M059J (cell line): ENCODE measurements around the gene GGT1. TPM values are rescaled to one million over a fixed set of nuclear protein-coding genes. Genes with fewer than 3 reads are reported as not detected.
"Not testable (repeated sequence)": the region's sequence is repeated elsewhere in the genome, so short reads cannot be mapped to it uniquely, and the experiment has no call there.

ENCODE experiments used
- DNase-seq: peaks from one replicate; pipeline ENCODE4 v3.0.0-alpha.2; 2012; ENCODE audit warnings: low read depth
- total RNA-seq: library from RNA; depleted of rRNA; stranded (reverse); fragments of >200 nt; shearing (Covaris generic); gene quantifications from 2 replicates; pipeline ENCODE4 v1.2.3, GENCODE V29; 2014

GGT1 gene
- total RNA-seq, 1 experiment from 2014 or later = 3.2 TPM

- not testable (repeated sequence) for DNase-seq
These were observed 2.9 kb upstream of the GGT1 start for GRCh38 chr22:24599958-24600715.

- DNase-seq = peak; percentile 62
These were observed 1.5 kb upstream of the GGT1 start for GRCh38 chr22:24601217-24602104.

DNA sequence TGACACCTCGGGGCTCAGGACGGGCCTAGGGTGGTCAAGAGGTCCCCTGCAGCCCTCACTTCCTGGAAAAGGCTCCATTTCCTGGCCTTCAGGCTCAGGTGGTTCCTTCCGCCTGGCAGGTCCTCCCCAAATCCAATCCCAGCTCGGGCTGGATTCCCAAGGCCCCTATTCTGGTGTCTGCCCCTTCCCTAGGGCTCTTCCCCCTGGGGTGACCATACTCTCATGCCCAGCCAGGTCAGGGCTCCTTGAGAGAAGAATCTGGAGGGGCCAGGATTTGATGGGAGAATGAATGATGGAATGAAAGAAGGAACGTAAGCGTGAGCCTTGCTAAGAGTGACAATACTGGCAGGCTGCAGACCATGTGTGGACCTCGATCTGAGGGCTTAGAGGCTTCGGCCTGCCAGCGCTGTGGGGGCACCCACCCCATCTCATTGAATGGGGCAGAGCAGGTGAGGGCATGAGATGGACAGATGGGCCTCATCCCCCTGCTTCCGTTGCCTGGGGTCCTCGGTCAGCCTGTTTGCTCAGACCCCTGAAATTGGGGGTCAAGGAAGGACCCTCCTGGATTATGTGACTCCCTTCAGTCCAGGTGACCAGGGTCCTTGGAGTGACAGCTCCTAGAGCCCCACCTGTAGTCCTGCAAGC is 766 bp upstream of the GGT1 start:
- DNase-seq = not testable (repeated sequence)

- not testable (repeated sequence) for DNase-seq
These were observed 1.0 kb downstream of the GGT1 start for GRCh38 chr22:24603770-24604629.

GRCh38 chr22:24606340-24606739 is 3.3 kb downstream of the GGT1 start:
- not testable (repeated sequence) for DNase-seq

DNA sequence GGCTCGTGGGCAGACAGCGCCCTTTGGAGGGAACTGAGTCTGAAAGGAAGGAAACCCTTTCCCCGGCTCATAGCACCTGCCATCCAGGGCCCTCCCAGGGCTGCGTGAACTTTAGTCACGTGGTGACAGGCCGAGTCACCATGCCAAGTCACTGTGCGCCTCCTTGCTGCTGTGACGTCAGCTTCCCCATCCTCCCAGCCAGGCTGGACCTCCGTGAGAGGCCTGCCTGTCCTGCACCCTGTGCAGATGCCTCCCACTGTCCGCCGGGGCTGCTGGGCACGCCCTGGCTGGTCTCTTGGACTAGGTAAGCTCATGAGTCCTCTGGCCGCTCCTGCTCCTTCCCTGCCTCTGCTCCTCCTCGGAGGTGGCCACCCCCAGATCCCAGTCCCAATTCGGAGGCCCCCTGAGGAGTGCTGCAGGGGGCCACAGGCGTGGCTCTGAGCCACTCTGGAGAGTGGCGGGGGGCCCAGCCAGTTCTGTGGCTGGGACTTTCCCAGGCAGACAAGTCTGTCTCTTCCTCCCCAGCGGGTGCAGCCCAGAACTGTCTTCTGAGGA is 4.5 kb downstream of the GGT1 start:
- not testable (repeated sequence) for DNase-seq

GRCh38 chr22:24608327-24608726 is 5.3 kb downstream of the GGT1 start:
- DNase-seq = not testable (repeated sequence)

DNA sequence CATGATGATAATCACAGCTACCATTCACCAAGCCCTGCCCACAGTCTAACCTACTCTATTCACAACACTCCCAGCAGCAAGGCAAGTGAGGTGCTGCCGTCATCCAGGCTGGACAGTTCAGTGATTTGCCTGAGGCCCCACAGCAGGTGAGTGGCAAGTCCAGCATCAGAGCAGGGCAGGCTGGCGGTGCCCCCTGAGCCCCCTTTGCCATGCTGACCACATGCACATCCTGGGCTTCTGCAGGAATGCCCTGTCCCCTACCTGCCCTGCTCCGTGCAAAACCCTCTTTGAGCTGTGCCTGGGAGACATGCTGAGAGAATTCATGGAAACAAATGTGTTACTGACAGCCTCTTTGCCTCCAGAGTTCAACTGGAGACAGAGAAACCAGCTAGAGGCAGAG is 6.9 kb downstream of the GGT1 start:
- not testable (repeated sequence) for DNase-seq

GRCh38 chr22:24614794-24615193 is 11.8 kb downstream of the GGT1 start:
- not testable (repeated sequence) for DNase-seq

GRCh38 chr22:24621244-24621643 is 18.3 kb downstream of the GGT1 start:
- DNase-seq = not testable (repeated sequence)

- peak; percentile 25 for DNase-seq
These were observed 19.6 kb downstream of the GGT1 start for GRCh38 chr22:24622596-24622995.

DNA sequence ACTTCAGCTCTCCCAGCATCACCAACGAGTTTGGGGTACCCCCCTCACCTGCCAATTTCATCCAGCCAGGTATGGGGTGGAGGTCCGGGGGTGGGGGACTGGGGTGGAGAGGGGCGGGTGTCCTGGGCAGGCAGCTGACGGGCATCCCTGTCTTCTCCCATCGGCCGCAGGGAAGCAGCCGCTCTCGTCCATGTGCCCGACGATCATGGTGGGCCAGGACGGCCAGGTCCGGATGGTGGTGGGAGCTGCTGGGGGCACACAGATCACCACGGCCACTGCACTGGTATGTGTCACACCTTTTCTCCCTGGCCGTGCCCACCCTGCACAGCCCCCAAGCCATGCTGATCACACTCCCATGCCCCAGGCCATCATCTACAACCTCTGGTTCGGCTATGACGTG is 24.9 kb downstream of the GGT1 start:
- not testable (repeated sequence) for DNase-seq

DNA sequence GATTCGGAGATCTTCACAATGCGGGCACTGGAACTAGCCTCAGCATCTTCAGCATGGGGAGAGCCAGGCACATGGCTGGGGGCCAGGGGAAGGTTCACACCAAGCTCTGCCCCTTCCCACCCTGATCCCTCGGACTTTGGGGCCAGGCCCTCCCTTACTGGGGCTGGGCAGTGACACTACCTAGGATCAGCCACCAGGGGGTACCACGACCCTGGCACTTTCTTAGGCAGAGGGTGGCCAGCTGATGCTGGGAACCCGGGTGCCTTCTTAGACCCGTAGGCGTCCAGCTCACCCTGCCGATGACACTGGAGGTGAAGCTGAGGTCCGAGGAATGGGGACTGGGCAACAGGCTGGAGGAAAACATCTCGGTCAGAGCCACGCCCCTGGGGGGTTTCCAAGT is 26.1 kb downstream of the GGT1 start:
- peak; percentile 4 for DNase-seq

DNA sequence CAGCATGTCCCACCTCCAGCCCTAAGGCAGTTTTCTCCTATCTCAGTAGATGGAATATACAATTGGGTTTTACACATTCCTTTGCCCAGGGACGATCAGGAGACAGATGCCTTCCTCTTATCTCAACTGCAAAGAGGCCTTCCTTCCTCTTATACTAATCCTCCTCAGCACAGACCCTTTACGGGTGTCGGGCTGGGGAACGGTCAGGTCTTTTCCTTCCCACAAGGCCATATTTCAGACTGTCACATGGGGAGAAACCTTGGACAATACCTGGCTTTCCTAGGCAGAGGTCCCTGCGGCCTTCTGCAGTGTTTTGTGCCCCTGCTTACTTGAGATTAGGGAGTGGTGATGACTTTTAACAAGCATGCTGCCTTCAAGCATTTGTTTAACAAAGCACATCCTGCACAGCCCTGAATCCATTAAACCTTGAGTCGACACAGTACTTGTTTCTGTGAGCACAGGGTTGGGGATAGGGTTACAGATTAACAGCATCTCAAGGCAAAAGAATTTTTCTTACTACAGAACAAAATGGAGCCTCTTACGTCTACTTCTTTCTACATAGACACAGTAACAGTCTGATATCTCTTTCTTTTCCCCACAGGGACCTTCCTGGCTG is 27.9 kb downstream of the GGT1 start:
- not testable (repeated sequence) for DNase-seq

DNA sequence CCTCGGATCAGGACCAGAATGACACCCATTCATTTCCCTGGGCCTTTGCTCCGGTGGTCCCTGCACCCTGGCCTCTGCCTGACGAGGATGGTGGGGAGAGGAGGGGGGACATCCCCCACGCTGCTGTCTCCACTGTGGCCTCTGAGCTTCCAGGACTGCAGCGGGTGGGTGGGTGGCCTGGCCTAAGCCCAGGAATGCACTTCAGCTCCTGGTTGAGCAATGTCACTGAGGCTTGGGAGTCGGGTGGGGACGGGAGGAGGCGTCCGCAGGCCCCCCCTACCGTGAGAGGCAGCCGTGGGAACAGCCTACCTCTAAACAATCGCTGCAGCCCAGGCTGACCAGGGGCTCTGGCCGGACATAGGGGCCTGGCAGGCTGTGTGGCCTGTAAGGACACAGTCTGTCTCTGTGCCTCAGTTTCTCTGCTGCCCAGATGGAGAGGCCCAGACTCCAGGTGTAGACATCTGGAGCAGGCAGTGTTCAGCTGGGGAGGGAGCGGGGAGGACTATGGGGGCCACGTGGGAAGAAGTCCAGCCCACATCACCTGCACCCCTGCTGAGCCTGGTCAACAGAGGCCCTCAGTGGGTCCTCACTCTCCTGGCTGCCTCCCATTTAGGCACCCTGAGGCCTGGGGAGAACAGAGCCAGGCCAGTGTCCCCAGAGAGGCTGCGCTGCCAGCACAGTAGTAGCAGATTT is 28.6 kb downstream of the GGT1 start:
- not testable (repeated sequence) for DNase-seq

DNA sequence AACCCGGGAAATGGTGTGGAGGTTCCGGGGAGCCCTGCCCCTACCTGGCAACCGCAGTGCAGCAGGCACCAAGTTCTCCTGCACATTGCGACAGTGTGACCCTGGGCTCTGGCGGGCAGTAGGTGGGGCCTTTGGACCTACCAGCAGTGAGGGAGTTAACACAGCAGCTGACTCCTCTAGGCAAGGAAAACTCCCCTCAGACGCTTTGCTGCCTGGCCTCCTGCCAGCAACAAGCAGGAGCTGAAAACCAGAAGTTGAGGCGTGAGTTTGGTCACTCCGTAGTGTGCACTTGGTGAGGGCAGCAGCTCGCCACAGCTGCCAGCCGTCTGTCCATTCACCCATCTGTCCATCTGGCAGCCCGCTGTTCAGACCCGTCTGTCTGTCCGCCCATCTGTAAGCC is 29.6 kb downstream of the GGT1 start:
- DNase-seq = not testable (repeated sequence)

DNA sequence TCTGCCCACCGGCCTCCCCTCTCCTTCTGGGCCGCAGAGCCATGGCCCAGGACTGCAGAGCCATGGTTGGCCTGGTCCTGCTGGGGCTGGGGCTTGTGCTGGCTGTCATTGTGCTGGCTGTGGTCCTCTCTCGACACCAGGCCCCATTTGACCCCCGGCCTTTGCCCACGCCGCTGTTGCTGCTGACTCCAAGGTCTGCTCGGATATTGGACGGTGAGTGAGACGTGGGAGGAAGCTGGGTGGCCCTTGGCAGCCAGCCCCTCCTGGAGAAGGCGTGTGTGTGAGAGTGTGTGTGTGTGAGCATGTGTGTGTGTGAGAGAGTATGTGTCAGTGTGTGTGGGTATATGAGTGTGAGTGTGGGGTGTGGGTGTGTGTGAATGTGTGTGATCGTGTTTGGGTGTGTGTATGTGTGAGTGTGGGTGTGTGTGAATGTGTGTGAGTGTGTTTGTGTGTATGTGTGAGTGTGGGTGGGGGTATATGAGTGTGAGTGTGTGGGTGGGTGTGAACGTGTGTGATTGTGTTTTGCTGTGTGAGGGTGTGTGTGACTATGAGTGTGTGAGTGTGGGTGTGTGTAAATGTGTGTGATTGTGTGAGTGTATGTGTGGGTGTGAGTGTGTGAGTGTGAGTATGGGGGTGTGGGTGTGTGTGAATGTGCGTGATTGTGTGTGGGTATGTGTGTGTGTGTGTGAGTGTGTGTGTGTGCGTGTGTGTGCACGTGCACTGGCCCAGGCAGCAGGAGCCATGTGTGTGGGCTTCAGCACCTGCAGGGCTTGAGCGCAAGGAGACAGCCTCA is 30.4 kb downstream of the GGT1 start:
- DNase-seq = not testable (repeated sequence)

DNA sequence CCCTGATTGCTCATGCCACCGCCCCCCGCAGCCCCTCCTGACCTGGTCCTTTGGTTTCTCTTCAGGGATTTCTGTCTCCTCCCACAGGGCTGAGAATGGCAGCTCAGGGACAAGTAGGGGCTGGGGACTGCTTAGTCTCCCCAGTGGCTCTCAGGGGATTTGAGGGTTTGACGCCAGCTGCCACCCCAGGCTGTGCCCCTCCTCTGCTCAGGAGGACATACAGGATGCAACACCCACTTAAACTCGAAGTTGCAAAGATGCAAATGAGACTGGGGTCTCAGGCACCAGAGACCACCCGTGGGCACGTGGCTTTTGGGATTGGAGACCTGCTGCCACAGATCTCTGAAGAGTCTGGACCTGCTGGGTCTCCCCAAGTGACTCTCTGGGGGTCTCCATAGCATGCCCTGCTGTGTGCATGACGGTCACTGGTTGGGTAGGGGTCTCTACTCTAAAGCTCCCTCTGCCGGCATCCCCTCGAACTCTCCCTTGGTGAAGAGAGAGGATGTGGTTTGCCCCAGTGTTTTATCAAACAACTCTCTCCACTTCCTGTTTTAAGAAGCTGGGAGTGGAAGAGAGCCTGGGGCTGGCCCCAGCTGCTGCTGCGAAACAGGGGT is 31.9 kb downstream of the GGT1 start:
- not testable (repeated sequence) for DNase-seq

DNA sequence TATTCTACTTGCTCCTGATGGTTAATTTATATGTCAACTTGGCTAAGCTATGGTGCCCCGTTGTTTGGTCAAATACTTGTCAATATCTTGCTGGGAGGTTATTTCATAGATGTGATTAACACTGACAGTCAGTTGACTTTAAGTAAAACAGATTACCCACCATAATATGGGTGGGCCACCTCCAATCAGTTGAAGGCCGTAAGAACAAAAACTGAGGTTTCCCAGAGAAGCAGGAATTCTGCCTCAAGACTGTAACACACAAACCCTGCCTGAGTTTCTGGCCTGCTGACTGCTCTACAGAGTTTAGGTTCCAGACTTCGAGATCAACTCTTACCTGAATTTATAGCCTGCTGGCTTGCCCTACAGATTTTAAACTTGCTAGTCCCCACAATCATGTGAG is 33.5 kb downstream of the GGT1 start:
- DNase-seq = not testable (repeated sequence)
